NCI-H2227 treated with DMSO at 0.1 percent for 48 hours (cell line): ENCODE measurements around the gene YWHAE.
"Not testable (repeated sequence)": the region's sequence is repeated elsewhere in the genome, so short reads cannot be mapped to it uniquely, and the experiment has no call there.

Source experiments
- DNase-seq: peaks from one replicate; lab custom pipeline; 2025; lab: John Stamatoyannopoulos, UW

Gene YWHAE

DNA sequence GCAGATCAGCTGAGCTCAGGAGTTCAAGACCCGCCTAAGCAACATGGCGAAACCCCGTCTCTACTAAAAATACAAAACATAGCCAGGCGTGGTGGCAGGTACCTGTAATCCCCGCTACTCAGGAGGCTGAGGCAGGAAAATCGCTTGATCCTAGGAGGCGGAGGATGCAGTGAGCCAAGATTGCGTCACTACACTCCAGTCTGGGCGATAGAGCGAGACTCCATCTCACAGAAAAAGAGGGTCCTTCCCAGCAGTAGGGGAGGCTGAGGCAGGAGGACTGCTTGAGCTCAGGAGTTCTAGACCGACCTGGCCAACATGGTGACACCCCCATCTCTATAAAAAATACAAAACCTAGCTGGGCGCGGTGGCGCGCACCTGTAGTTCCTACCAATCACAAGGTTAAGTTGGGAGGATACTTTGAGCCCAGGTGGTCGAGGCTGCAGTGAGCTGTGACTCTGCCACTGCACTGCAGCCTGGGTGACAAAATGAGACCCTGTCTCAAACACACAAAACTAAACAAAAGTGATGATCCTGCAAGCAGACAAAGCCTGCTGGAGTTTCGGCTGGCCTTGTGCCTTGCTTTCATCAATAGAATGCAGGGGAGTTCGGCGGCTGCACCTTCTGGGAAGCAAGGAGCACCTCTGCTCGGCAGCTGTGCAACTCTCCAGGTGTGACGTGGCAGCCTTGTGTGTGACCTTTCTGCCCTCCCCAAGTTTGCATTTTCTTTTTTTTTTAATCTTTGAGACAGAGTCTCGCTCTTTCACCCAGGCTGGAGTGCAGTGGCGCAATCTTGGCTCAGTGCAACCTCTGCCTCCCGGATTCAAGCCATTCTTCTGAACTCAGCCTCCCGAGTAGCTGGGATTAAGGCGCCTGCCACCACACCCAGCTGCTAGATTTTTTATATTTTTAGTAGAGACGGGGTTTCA, 12.4 kb upstream of the YWHAE start:
- DNase-seq = no peak

DNA sequence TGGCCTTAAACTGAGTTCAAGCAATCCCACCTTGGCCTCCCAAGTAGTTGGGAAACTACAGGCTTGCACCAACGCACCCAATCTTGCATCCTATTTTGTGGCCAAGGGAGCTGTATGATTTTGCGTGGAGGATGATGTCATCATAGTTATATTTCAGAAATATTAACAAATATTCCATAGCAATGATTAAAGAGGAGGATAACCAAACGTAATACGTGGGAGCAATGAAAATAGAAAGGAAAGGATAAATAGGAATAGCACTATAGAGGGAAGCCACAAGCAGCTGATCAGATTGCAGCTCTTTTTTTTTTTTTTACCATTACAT, 2.2 kb upstream of the YWHAE start:
- no peak for DNase-seq

- DNase-seq = no peak
Observed at GRCh38 chr17:1398931-1399678, 917 bp downstream of the YWHAE start.

DNA sequence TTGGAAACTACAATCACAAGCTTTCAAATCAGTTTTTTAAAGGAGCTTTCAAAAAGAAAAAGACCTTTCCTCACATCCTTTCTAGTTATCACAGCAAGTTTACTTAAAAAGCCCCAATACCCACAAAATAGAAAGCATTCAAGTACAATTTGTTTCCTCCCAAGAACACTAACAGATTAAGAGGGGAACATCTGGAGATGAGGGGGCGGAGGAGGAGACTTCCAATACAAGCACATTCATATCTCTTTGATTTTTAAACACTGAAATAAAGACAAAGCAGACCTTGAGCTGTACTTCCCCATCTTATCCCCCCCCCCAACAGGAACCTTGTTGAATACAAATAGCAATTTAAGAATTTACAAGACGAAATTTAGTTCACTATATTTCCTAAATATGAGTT, 2.0 kb downstream of the YWHAE start:
- no peak for DNase-seq

DNA sequence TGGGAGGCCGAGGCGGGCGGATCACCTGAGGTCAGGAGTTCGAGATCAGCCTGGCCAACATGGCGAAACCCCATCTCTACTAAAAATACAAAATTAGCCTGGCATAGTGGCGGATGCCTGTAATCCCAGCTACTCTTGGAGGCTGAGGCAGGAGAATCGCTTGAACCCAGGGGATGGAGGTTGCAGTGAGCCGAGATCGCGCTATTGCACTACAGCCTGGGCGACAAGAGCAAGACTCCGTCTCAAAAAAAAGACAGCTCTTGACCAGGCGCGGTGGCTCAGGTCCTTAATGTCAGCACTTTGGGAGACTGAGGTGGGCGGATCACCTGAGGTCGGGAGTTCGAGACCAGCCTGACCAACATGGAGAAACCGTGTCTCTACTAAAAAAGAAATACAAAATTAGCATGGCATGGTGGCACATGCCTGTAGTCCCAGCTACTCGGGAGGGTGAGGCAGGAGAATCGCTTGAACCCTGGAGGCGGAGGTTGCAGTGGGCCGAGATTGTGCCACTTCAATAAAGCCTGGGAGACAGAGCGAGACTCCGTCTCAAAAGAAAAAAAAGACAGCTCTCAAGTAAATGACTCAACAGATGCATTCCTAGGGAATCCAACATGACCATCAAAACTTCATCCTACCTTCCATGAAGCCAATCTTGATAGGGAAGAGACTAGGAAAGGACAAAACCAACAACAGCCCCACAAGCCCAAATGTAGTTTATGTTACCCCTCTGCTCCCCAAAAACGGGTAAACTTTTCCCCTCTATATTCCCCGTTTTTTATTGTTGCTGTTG, 4.0 kb downstream of the YWHAE start:
- not testable (repeated sequence) for DNase-seq

GRCh38 chr17:1391577-1391976, 8.4 kb downstream of the YWHAE start:
- no peak for DNase-seq

- no peak for DNase-seq
Observed at GRCh38 chr17:1390432-1391367, 9.3 kb downstream of the YWHAE start.

DNA sequence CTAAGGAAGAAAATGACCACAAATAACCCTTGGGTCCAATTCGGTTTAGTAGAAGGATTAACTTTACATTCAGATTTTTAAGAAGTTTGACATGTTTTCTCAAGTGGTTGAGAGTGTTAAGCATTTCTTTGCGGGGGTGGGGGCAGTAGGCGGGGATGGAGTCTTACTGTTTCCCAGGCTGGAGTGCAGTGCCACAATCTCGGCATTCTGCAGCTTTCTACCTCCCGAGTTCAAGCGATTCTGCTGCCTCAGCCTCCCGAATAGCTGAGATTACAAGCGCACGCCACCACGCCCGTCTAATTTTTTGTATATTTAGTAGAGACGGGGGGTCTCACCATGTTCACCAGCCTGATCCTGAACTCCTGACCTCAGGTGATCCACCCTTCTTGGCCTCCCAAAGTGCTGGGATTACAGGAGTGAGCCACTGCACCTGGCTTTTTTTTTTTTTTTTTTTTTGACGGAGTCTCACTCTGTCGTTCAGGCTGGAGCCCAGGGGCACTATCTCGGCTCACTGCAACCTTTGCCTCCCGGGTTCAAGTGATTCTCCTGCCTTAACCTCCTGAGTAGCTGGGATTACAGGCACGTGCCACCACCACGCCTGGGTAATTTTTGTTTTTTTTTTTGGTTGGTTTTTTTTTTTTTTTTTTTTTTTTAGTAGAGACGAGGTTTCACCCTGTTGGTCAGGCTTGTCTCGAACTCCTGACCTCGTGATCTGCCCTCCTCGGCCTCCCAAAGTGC, 12.4 kb downstream of the YWHAE start:
- DNase-seq = not testable (repeated sequence)

- DNase-seq = not testable (repeated sequence)
Observed at GRCh38 chr17:1386675-1387190, 13.3 kb downstream of the YWHAE start.

GRCh38 chr17:1386265-1386664, 13.8 kb downstream of the YWHAE start:
- DNase-seq = no peak

GRCh38 chr17:1385861-1386260, 14.2 kb downstream of the YWHAE start:
- DNase-seq = no peak

- no peak for DNase-seq
Observed at GRCh38 chr17:1384905-1385435, 15.1 kb downstream of the YWHAE start.

- DNase-seq = no peak
Observed at GRCh38 chr17:1379930-1380313, 20.1 kb downstream of the YWHAE start.

GRCh38 chr17:1379208-1379929, 20.7 kb downstream of the YWHAE start:
- DNase-seq = no peak

DNA sequence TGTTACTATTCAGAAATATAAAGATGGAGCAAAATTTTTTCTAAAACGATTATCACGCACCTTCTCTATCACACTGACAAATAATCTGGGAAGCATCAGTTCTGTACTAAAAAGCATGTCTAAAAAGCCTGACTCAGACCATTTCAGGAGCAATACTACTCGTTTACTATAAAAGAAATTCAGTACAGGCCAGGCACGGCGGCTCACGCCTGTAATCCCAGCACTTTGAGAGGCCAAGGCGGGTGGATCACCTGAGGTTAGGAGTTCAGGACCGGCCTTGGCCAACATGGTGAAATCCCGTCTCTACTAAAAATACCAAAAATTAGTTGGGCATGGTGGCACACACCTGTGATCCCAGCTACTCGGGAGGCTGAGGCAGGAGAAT, 21.6 kb downstream of the YWHAE start:
- DNase-seq = not testable (repeated sequence)

- DNase-seq = no peak
Observed at GRCh38 chr17:1377334-1377733, 22.7 kb downstream of the YWHAE start.

DNA sequence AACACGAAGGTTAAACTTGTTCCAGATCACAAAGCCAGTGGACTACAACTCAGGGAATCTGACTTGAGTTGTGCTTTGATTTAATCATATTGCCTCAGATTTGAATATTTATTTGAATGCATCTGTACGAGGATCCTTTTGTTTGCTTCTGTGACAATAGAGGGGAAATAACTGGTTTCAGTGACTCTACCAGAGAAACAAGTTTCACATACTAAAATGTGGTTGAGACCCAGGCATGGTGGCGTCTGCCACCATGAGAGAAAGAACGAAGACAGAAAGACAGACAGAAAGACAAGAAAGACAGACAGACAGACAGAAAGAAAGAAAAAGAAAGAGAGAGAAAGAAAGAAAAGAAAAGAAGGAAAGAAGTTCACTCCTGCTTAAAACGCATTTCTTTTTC, 24.0 kb downstream of the YWHAE start:
- no peak for DNase-seq

- no peak for DNase-seq
Observed at GRCh38 chr17:1375615-1376014, 24.4 kb downstream of the YWHAE start.

- no peak for DNase-seq
Observed at GRCh38 chr17:1374431-1375177, 25.4 kb downstream of the YWHAE start.
